ENCODE data around the gene FNDC10.
"Not testable (repeated sequence)": the region's sequence is repeated elsewhere in the genome, so short reads cannot be mapped to it uniquely, and the experiment has no call there.

FNDC10 gene
- 0.51 to 2.1 (median 1.1) reads per million in 9 experiments for total RNA-seq

DNA sequence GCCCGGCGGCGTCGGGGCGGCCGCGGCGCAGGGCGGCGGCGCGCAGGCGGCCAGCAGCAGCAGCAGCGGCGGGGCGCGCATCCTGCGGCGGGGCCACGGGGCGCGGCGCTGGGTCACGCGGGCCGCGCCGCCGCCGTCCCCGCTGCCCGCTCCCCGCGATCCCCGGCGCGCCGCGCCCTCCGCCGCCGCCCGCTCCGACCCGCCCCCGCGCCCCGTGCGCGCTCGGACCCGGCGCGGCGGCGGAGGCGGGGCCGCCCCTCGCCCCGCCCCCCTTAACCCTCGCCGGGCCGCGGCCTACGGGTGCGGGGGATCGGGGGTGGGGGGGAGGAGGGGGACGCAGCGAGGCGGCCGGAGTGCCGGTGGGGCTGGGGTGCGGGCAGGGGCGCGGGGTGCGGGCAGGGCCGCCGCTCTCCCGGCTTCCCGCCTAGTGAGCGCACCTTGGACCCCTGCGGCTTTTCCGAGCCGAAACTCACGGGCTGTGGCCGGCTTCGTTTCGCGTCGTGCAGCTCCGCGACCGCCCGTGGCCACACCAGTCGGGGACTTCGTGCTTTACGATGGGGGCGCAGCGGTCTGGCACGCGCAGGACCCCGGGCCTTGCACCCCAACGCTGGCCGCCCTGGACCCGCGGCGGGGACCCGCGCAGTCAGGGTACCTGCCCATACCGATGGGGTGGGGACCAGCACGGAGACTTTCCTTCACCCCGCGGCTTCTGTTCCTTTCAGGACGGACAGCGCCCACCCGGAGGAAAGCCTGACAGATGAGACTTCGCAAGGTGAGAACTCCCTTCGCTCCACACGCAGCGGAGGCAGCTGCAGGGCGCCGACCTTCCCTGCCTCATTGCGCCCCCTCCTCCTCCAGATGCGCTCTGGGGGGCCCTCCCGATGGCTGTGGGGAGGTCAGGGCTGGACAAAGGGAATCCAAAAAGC is at the start of gene FNDC10:
TSS of gene FNDC10 (minus strand) at position 201 of the 926 bp plus-strand sequence. CDS start at position 81, 120 bp downstream.
- Mint-ChIP-seq H3K9me3 (no peaks in the 10 kb centered on the region), H3K27ac (no peak within 1 kb of the TSS), H3K27me3 (no peaks in the 10 kb centered on the region), H3K36me3 (ENCODE audit: insufficient read depth) (peaks cover 10% of the 10 kb centered on the region), H3K4me3 (peak within 1 kb of the TSS; percentile 78 to 83), H3K4me1 (ENCODE audit: low read depth in 2 of 2) (peaks cover 6 to 9% of the 10 kb centered on the region in 2 donors)
- ATAC-seq (replicated peaks): peak; percentile 60
- no peak for DNase-seq

DNA sequence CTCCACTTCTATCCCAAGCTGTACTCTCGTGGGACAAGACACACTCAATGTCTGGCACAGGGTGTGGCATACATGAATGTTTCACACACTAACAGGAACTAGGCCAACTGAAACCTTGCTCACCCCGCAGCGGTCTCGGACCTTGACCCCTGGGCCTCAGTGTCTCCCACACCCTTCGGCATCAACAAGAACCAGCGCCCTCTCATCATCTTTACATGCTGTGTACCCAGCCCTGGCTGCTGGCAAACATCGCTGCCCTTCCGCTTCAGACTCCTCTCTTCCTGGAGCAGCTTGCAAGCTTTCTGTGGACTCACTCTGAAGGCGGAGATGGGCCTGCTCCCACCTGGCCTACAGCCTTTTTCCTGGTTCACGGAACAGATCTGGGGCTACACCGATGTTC is 48.3 kb upstream of the FNDC10 start:
- H3K27me3 Mint-ChIP-seq; H3K4me3 Mint-ChIP-seq; H3K9me3 Mint-ChIP-seq; DNase-seq; H3K4me1 Mint-ChIP-seq (ENCODE audit: low read depth in 2 of 2); ATAC-seq (replicated peaks): not testable (repeated sequence)
- H3K27ac Mint-ChIP-seq: peak overlapping the region; percentile 2 to 46
- H3K36me3 Mint-ChIP-seq (ENCODE audit: insufficient read depth): peaks cover 68% of the 10 kb centered on the region

DNA sequence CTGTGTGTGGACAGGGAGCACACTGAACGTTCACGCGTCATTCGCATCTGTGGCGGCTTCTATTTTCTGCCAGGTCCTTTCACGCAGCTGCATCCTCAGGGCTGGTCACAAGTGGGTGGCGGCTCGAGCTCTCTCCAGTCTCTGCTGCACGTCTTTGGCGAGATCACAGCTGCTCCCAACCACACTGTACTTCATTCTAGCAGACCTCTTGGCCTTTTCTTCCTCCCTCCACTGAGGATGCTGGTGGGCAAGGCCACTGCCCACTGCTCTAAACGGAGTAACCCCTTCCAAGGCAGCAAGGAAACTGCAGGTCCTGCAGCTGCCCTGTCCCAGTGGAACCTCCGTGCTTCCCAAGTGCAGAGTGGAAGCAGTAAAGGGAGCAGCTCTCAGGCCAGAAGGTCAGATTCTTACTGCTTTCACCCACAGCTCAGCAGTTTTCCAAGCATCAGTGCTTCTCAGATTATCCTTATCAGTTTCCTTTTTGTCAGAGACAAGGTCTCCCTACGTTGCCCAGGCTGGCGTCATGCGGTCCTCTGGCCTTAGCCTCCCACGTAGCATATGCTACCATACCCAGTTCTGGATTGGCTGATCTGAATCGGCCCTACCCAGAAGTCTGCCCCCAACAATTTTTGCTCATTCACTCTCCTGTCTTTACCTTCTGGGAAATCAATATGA is 47.8 kb upstream of the FNDC10 start:
- Mint-ChIP-seq H3K27ac (peak overlapping the region in 1 of 2 donors; percentile 2), H3K36me3 (ENCODE audit: insufficient read depth) (peaks cover 62% of the 10 kb centered on the region)
- not testable (repeated sequence) for ATAC-seq (replicated peaks); H3K9me3 Mint-ChIP-seq; H3K4me1 Mint-ChIP-seq (ENCODE audit: low read depth in 2 of 2); H3K27me3 Mint-ChIP-seq; DNase-seq; H3K4me3 Mint-ChIP-seq

DNA sequence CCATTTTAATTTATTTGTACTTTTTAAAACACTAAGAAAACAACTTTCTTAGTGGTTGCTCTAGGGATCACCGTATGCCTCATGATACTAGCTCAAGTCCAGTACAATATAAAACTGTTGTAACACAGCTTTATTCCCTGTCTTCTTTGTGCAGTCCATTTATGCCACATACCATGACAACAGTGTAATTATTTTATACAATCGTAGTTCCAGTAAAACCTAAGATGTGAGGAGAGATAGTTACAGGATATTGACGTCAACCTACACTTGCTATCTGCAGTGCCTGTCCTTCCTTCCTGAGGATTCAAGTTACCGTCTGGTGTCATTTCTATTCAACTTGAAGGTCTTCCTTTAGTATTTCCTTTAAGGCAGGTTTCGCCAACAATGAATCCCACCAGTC is 46.4 kb upstream of the FNDC10 start:
- H3K9me3 Mint-ChIP-seq; H3K4me3 Mint-ChIP-seq; ATAC-seq (replicated peaks); H3K27ac Mint-ChIP-seq; H3K27me3 Mint-ChIP-seq; DNase-seq; H3K4me1 Mint-ChIP-seq (ENCODE audit: low read depth in 2 of 2): not testable (repeated sequence)
- peaks cover 52% of the 10 kb centered on the region for H3K36me3 Mint-ChIP-seq (ENCODE audit: insufficient read depth)

DNA sequence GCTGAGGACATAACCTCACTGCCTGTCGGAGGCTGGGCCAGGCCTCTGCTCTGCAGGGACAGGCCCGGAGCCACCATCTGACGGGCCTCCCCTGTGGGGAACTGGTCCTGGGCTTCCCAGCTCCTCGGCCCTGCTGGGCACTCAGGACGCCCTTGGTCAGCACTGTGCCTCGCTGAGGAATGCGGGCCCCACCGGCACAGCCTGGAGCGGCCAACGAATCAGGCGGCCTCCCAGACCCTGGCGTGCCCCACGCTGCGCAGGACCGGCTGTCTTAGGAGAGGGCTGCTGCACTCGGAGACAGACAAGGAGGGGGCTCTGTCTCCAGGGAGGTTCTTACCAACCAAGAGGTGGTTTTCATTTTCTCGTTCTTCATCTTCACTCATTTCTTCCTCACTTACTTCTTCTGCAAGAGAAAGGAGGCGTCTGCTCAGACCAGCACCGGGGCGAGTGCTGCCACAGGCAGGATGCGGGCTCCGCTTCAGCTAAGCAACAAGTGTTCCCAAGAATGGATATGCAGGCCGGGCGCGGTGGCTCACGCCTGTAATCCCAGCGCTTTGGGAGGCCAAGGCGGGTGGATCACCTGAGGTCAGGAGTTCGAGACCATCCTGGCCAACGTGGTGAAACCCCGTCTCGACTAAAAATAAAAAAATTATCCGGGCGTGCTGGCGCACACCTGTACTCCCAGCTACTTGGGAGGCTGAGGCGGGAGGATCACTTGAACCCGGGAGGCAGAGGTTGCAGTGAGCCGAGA is 41.0 kb upstream of the FNDC10 start:
- H3K27me3 Mint-ChIP-seq; DNase-seq; H3K4me3 Mint-ChIP-seq; ATAC-seq (replicated peaks); H3K9me3 Mint-ChIP-seq; H3K27ac Mint-ChIP-seq; H3K4me1 Mint-ChIP-seq (ENCODE audit: low read depth in 2 of 2): not testable (repeated sequence)
- peaks cover 14% of the 10 kb centered on the region for H3K36me3 Mint-ChIP-seq (ENCODE audit: insufficient read depth)

DNA sequence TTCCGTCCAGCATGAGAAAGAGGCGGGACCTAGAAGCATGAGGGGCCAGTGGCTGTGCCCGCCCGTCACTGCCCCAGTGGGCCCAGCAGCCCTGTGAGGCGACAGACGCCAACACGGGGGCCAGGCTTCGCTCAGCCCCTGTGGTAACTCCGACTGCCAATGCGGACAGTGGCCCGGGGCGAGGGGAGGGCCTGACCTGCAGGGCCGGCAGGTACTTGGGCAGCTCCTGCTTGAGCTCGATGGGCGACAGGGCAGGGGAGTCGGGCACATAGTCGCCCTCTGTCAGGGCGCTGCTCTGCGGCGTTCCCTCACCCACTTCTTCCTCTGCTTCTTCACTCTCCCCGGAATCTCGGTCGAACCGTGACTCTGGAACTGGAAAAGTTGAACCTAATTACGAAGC is 40.1 kb upstream of the FNDC10 start:
- not testable (repeated sequence) for H3K9me3 Mint-ChIP-seq; H3K4me1 Mint-ChIP-seq (ENCODE audit: low read depth in 2 of 2); ATAC-seq (replicated peaks); H3K4me3 Mint-ChIP-seq; H3K27ac Mint-ChIP-seq; H3K27me3 Mint-ChIP-seq; DNase-seq
- H3K36me3 Mint-ChIP-seq (ENCODE audit: insufficient read depth): peaks cover 11% of the 10 kb centered on the region

DNA sequence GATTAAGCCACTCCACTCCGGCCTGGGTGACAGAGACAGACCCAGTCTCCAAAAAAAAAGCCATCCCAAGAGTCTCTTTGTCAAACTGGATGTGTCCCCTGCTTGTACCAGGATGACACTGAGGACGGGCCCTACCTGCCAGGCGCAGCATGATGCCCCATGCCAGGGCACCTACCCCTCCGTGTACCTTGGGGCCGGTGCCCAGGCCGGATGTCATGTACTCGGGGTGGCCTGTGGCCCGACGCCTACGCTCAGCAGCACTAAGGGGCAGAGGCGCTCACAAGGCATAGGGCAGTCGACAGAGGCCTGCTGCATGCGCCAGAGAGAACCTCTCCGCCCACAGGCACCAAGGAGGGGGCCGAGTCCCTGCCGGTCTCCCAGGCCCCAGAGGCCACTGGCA is 39.4 kb upstream of the FNDC10 start:
- H3K36me3 Mint-ChIP-seq (ENCODE audit: insufficient read depth): peaks cover 11% of the 10 kb centered on the region
- not testable (repeated sequence) for H3K27me3 Mint-ChIP-seq; ATAC-seq (replicated peaks); H3K27ac Mint-ChIP-seq; H3K4me1 Mint-ChIP-seq (ENCODE audit: low read depth in 2 of 2); H3K9me3 Mint-ChIP-seq; H3K4me3 Mint-ChIP-seq; DNase-seq

DNA sequence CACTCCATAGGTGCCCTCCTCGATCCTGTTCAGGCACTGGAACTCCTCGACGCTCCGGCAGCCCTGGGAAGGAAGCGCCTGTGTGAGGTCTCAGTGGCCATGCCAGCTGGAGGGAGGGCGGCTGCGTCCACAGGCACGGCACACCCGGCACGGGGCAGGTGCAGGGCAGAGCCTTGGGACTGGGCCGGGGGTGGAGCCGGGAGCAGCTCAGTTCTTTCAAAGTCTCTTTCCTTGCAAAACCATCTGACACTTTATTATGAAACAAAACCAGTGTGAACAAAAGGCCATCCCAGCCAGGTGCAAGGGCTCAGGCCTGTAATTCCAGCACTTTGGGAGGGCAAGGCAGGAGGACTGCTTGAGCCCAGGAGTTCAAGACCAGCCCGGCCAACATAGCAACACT is 38.6 kb upstream of the FNDC10 start:
- H3K4me3 Mint-ChIP-seq; DNase-seq; H3K4me1 Mint-ChIP-seq (ENCODE audit: low read depth in 2 of 2): not testable (repeated sequence)

DNA sequence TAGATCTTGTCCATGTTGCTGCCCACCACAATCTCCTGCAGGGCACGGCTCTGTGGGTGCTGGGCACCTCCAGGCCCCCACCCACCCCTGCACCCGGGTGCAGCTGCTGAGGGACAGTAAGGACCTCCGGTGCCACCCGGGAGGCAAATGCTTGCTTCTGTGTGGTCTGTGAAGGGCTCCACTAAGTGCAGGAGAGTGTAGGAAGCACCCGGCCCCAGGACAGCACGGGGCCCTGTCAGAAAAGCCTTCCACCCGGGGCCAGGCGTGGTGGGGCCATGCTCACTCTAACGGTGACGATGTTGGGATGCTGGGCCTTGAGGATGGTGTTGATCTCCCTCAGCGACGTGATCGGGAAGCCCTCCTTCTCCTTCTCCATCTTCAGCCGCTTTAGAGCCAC is 37.5 kb upstream of the FNDC10 start:
- not testable (repeated sequence) for H3K4me3 Mint-ChIP-seq; H3K4me1 Mint-ChIP-seq (ENCODE audit: low read depth in 2 of 2); H3K27ac Mint-ChIP-seq; DNase-seq; H3K27me3 Mint-ChIP-seq; H3K9me3 Mint-ChIP-seq; ATAC-seq (replicated peaks)
- peaks cover 11% of the 10 kb centered on the region for H3K36me3 Mint-ChIP-seq (ENCODE audit: insufficient read depth)

More for the DNA sequence above, 38.6 kb upstream of the FNDC10 start:
- ATAC-seq (replicated peaks); H3K9me3 Mint-ChIP-seq; H3K27ac Mint-ChIP-seq; H3K27me3 Mint-ChIP-seq: not testable (repeated sequence)
- H3K36me3 Mint-ChIP-seq (ENCODE audit: insufficient read depth): peaks cover 11% of the 10 kb centered on the region

DNA sequence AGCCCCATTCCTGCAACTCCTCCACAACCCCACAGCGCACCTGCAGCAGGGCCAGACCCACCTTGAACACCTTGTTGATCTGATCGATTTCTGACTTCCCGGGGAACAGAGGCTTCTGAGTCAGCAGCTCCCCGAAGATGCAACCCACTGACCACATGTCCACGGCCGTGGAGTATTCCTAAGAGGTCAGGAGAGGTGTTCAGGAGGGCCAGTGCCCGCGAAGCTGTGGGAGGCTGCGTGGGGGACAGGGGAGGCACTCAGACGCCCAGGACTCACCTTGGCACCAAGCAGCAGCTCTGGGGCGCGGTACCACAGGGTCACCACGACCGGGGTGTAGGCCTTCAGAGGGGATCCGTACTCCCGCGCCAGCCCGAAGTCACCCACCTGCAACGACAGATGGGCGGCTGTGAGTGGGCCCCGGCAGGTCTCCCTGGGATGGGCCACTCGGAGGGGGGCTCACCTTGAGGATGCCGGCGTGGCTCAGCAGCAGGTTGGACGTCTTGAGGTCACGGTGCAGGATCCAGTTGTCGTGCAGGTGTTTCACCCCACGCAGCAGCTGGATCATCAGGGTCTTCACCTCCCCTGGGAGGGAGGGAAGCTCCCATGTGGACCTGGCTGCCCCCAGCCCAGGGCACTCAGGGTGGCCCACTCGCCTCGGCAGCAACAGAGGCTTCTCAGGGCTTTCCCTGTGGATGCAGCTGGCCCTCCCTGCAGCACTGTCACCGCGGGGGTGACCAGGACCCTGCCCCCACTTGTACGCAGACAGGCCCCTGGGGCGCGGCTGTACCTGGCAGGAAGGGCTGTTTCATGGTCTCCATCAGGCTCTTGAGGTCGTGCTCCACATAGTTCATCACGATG is 36.9 kb upstream of the FNDC10 start:
- not testable (repeated sequence) for H3K27ac Mint-ChIP-seq; DNase-seq; H3K4me1 Mint-ChIP-seq (ENCODE audit: low read depth in 2 of 2); H3K4me3 Mint-ChIP-seq; ATAC-seq (replicated peaks); H3K9me3 Mint-ChIP-seq; H3K27me3 Mint-ChIP-seq
- peaks cover 11% of the 10 kb centered on the region for H3K36me3 Mint-ChIP-seq (ENCODE audit: insufficient read depth)

DNA sequence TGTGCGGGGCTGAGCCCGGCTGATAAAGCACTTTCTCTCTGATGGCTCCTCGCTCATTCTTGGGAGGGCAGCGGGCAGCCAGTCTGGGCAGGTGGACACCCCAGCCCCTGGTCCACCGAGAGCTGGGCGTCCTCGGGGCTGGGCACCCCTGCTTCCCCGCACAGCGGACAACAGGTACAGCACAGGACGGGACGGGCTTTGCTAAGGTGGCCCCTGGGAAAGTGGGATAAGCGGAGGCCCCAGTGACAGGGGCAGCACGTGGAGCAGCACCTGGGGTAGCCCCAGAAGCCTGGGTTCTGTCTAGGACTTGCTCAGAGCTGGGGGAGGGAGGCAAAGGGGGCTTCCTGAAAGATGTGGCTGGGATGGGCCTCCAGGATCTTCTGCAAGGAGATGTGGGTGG is 34.7 kb upstream of the FNDC10 start:
- H3K9me3 Mint-ChIP-seq; H3K27me3 Mint-ChIP-seq; H3K4me1 Mint-ChIP-seq (ENCODE audit: low read depth in 2 of 2); H3K27ac Mint-ChIP-seq; DNase-seq; ATAC-seq (replicated peaks); H3K4me3 Mint-ChIP-seq: not testable (repeated sequence)
- peaks cover 22% of the 10 kb centered on the region for H3K36me3 Mint-ChIP-seq (ENCODE audit: insufficient read depth)

DNA sequence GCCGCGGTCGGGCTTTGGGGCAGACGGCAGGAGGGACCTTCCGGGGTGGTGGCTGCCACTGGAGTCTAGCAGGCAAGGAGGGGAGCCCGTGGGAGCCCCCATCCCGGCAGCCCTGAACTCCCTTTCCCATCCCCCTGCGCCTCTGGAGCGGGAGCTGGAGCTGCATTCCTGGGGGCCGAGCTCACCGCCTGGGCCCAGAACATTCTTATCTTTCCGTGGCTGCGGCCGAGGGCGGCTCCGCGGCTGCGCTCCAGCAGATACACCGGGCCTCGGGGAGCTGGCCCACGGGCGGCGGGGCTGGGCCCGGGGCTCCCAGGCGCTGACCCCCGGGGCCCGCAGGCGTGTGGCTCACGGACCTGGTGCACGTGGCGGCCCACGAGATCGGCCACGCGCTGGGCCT is 33.5 kb upstream of the FNDC10 start:
- ATAC-seq (replicated peaks); H3K27ac Mint-ChIP-seq; H3K4me3 Mint-ChIP-seq; H3K27me3 Mint-ChIP-seq; H3K9me3 Mint-ChIP-seq; DNase-seq; H3K4me1 Mint-ChIP-seq (ENCODE audit: low read depth in 2 of 2): not testable (repeated sequence)
- peaks cover 26% of the 10 kb centered on the region for H3K36me3 Mint-ChIP-seq (ENCODE audit: insufficient read depth)
